ENCODE measurements around the gene TFDP1.

The TFDP1 gene

DNA sequence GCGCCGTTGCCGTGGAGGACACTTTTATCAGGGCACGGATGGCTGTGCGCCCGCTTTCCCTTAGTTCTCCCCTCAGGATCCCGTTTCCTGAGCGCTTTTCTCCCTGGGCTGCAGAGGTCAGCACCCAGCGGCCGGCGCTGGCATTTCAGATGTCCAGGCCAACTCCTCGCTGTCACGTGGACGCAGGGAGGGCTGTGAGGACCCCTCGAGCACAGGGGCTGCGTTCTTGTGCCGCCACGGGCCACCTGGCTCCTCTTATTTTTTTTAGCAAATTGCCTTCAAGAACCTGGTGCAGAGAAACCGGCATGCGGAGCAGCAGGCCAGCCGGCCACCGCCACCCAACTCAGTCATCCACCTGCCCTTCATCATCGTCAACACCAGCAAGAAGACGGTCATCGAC lies 51.2 kb downstream of the TFDP1 start:
- DNase-seq = no peak

- DNase-seq = no peak
These were observed 51.9 kb downstream of the TFDP1 start for GRCh38 chr13:113636266-113636963.

- DNase-seq = no peak
These were observed 53.0 kb downstream of the TFDP1 start for GRCh38 chr13:113637262-113638160.

DNA sequence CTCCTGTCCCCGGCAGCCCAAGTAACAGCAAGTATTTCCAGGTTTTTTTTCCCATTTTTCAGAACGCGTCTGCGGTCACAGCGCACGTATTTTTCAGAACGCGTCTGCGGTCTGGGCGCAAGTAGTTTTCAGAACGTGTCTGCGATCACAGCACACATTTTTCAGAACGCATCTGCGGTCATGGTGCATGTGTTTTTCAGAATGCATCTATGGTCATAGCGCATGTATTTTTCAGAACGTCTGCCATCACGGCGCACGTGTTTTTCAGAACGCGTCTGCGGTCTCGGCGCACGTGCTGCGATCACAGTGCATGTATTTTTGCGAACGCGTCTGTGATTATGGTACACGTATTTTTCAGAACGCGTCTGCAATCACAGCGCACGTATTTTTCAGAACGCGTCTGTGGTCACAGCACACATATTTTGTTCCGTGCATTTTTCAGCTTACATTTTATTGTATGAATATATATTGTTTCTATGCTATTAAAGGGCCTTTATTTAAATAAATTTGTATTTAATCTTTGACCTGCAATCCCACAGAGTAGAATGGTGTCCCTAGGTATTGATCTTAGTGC lies 53.7 kb downstream of the TFDP1 start:
- no peak for DNase-seq

DNA sequence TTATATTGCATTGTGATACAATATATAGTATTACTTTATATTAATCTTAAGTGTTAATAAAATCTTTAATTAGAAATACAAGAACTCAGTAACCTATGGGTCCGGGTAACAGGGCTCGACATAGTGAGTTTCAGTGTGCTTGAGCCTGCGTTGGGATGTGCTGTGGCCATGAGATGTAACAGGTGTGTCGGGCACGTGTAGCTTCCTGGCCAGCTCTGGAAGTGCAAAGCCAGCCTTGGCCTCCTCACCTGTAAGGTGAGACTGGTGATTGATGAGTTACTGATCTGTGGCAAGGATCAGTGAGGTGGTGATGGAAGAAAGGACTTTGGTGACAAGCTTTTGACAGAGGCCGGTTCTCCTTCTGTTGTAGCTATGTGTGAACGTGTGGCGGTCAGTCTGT lies 54.3 kb downstream of the TFDP1 start:
- DNase-seq = no peak

DNA sequence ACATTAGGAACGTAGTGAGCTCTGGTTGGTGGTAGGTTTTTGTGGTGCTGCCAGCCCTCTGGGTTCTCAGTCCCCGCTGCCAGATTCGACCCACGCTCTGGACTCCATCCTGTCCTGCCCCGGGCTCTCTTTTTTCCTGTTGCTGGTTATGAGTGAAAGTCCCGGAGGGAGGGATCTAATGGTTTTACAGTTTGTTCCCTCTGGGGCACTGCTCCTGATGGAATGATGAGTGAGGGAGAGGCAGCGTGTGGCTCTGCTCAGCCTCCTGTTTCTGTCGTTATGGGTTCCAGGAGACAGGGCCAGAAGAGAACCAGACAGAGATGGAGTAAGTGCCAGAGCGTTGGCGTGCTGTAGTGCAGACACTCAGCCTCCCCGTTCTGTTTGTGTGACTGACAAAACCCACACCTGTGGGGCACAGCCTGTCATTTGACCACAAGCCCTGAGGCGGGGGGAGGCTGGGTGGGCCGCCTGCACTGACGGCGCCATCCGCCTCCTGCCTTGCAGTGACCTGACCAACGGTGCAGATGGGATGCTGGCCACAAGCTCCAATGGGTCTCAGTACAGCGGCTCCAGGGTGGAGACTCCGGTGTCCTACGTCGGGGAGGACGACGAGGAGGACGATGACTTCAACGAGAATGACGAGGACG lies 55.2 kb downstream of the TFDP1 start:
- DNase-seq = no peak

DNA sequence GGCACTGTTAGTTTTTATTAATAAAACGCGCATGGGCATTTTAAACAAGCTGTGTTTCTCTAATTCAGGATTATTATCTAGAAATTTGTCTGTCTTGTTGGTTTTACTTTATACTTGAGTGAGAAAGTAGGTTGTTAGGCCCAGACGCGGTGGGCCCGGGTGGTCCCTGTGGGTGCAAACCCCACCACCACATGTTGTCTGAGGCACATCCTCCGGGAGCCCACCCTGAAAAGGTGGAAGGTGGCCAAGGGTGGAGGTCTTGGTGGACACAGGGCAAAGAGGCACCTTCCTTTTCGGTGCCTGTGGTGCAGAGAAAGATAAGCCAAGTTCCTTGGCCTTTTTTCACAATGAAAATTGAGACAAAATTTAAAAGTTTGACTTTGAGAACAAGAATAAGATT lies 56.9 kb downstream of the TFDP1 start:
- DNase-seq = no peak

GRCh38 chr13:113642563-113642962 lies 58.0 kb downstream of the TFDP1 start:
- no peak for DNase-seq

DNA sequence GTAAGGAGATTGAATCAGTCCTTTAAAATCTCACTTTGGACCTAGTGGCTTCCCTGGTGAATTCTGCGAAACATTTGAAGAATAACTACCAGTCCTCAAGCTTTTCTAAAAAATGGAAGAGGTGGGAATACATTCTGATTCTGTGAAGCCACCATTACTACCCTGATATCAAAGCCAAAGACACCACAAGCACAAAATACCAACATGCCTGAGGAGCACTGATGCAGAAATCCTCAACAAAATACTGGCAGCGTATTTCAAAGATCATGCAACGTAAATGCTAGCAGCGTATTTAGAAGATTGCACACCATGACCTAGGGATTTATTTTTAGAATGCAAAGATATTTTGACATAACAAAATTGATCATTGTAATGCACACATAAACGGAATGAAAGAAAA lies 59.0 kb downstream of the TFDP1 start:
- DNase-seq = no peak

DNA sequence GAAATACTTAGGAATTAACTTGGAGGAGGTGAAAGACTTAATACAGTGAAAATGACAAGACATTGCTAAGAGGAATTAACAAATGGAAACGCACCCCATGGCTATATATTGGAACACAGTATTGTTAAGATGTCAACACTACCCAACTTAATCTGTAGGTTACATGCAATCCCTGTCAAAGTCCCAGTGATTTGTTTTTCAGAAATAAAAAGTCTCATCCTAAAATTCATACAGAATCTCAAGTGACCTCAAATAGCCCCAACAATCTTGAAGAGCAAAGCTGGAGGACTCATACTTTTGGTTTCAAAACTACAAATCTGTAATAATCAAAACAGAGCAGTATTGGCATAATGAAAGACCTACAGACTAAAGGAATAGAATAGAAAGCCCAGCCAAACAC lies 60.2 kb downstream of the TFDP1 start:
- no peak for DNase-seq

DNA sequence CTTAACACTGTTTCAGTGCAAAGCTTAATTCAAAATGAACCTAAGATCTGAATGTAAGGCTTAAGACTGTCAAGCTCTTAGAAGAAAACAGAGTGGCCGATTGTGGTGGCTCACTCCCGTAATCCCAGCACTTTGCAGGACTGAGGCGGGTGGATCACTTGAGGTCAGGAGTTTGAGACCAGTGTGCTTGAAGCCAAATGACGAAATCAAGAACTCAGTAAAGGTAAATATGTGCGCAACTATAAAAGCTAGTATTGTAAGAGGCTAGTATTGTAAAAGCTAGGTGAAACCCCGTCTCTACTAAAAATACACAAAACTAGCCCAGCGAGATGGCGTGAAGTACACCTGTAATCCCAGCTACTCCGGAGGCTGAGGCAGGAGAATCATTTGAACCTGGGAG lies 60.8 kb downstream of the TFDP1 start:
- DNase-seq = no peak

- DNase-seq = no peak
These were observed 61.8 kb downstream of the TFDP1 start for GRCh38 chr13:113646376-113646775.

- DNase-seq = no peak
These were observed 62.4 kb downstream of the TFDP1 start for GRCh38 chr13:113646921-113647340.

- DNase-seq = no peak
These were observed 63.0 kb downstream of the TFDP1 start for GRCh38 chr13:113647351-113648215.

DNA sequence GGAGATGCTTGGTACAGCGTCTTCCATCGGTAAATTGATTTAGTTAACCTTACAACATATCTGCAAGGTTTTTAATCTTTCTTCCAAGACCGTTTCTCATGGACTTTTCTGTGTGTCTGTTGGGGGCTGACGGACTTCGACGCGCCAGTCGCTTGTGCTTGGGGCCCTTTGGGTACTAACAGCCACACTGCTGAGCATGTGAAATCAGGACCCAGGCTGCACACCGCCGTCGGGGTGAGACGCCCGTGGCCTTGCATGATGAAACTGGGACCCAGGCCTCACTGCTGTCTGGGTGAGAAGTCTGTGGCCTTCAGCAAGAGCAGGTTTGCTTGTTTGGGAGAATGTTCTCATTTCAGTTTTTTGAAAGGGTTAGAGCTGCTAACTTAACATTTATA lies 63.7 kb downstream of the TFDP1 start:
- DNase-seq = no peak

- DNase-seq = no peak
These were observed 64.7 kb downstream of the TFDP1 start for GRCh38 chr13:113649212-113649611.

DNA sequence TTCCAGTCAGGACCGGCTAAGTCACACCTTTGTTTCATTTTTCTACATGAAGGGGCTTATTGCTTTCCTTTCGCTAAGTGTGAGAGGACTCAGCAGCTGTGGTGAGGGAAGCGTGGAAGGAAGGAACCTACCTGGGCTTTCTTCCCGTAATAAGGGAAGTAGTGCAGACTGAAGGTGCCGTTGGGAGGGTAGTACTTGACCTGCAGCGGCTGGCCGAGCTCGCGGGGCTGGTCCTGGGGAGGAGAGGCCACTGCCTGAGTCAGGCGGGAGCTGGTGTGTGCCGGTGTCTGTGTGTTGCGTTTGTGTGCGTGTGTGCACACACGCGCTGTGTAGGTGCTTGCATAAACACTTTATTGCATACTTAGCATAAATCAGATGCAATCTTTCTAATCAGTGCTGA lies 65.7 kb downstream of the TFDP1 start:
- no peak for DNase-seq

GRCh38 chr13:113650731-113651148 lies 66.2 kb downstream of the TFDP1 start:
- DNase-seq = no peak

DNA sequence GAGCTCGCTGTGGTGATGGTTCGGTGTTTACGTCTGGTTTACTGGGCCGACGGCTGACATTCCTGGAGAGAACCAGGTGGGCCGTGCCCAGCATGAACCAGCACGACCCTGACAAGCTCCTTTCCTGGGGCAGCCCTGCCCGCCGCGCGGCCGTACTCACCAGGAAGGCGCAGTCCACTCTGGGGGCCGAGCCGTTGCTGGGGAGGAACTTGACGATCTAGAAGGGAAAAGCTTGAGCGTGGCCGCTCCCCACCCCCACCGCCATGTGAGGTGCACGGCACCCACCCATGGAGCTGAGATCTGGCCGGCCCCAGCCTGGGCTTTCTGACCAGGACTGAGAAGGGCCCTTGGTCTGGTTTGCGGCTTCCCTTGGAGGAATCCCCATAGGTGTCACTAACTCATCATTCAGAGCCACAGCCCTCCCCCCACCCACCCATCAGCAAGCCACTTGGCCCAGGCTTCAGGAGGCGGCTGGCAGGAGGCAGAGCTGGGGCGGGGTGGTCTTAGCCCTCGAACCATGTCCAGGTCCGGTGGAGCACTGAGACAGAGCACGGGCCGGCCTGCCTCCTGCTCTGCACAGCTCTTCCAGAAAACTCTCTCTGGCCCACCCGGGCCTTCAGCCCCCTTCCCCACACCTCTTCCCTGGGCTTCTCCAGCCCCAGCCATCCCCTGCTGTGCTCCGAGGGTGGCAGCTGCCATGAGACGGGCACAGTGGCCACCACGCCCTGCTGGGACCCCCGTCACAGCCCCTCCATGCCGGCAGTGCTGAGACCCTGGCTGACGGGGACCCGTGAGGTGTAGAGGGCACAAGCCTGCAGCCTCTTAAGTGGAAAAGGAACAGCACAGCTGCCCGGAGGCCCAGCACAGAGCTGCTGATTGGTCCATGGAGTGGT lies 67.2 kb downstream of the TFDP1 start:
- no peak for DNase-seq

DNA sequence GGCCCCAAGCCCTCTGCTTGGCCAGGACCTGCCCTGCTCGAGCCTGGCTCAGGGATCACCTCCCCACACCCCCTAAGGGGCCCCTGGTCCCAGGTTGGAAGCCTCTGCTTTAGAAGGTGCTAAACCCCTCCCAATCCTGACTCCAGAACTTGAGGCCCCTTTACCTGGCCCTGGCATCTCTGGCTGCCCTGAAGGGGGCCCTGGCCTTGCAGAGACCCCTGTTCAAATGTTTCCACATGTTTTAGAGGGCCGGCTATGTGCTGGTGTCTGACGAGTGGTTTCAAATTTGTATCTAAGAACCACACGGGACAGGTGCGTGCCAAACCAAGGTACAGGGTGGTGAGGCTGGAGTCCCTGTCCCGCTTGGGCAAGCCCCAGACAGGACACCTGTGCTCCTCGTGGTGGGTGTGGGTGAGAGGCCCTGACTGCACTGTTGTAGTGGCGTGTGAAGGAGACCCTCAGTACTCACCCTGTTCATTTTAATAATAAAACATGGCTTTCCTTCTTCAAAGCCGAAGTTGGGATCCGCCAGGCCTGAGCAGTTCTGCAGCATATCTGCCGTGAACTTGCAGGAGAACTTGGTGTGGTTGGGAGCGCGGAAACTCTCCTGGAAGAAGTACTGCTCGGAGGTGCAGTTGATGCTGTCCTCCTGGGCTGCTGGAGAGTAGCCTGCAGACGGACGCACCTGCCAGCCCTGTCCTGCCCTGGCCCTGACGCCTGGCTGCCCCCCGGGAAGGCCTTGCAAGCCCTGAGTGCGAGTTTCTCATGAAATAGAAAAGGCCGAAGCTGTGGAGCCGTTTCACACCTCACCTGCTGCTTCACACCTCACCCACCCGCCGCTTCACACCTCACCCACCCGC lies 68.1 kb downstream of the TFDP1 start:
- DNase-seq = no peak

Measured in NCI-H526 (cell line).